PC-9 (cell line): Measurements from ENCODE around the gene CDC16. TPM values are rescaled to one million over a fixed set of nuclear protein-coding genes. Genes with fewer than 3 reads are reported as not detected.
"Not testable (repeated sequence)": the region's sequence is repeated elsewhere in the genome, so short reads cannot be mapped to it uniquely, and the experiment has no call there.

Source experiments
- BruUV-seq: library from RNA; stranded (reverse); fragments of 400-500 nt; replicated peaks from 2 replicates; lab custom pipeline; 2021; lab: Mats Ljungman, UMichigan
- CTCF ChIA-PET: fragments of 300-600 bp; sonication (Branson Sonifier 250); formaldehyde crosslinking; loops from one replicate; lab custom pipeline; 2022; ENCODE audit warnings: antibody characterized with exemption; lab: Charles Lee
- POLR2A ChIA-PET: fragments of 300-600 bp; sonication (Branson Sonifier 250); formaldehyde crosslinking; loops from one replicate; lab custom pipeline; 2022; ENCODE audit warnings: antibody characterized with exemption; ENCODE audit not compliant: unreplicated experiment; lab: Charles Lee
- DNase-seq, 2 experiments: peaks; one replicate each; pipeline versions ENCODE4 v3.0.0 to v3.0.0-alpha.2; 2015 to 2022; ENCODE audit warnings: mixed read lengths in 1 of 2
- H2AFZ ChIP-seq: fragments of 200-600 bp; sonication (generic); 2 replicates; pipeline ENCODE4 v1.8.1; 2017; ENCODE audit warnings: antibody characterized with exemption
- H3F3A ChIP-seq: fragments of 200-600 bp; sonication (generic); 2 replicates; pipeline ENCODE4 v1.8.1; 2017; ENCODE audit warnings: antibody characterized with exemption, mild to moderate bottlenecking, low read depth; ENCODE audit not compliant: insufficient read depth
- H3K27ac ChIP-seq: fragments of 200-600 bp; sonication (generic); 2 replicates; pipeline ENCODE4 v1.6.1; 2016; ENCODE audit warnings: mixed run types
- H3K27me3 ChIP-seq: fragments of 200-600 bp; sonication (generic); 2 replicates; pipeline ENCODE4 v1.6.1; 2016; ENCODE audit warnings: low read depth, mixed run types; ENCODE audit not compliant: insufficient read depth
- H3K36me3 ChIP-seq: fragments of 200-600 bp; sonication (generic); 2 replicates; pipeline ENCODE4 v1.6.1; 2016; ENCODE audit warnings: low read depth, mixed run types
- H3K4me1 ChIP-seq: fragments of 200-600 bp; sonication (generic); replicated peaks from 2 replicates; pipeline ENCODE4 v1.6.1; 2016; ENCODE audit warnings: mixed run types; ENCODE audit not compliant: insufficient read depth
- H3K4me2 ChIP-seq: fragments of 200-600 bp; sonication (generic); 2 replicates; pipeline ENCODE4 v1.6.1; 2017; ENCODE audit warnings: mixed run types
- H3K4me3 ChIP-seq: fragments of 200-600 bp; sonication (generic); 2 replicates; pipeline ENCODE4 v1.6.1; 2016; ENCODE audit warnings: mixed run types
- H3K79me2 ChIP-seq: fragments of 200-600 bp; sonication (generic); 2 replicates; pipeline ENCODE4 v1.6.1; 2017; ENCODE audit warnings: low read depth, mixed run types
- H3K9me2 ChIP-seq: fragments of 200-600 bp; sonication (generic); 2 replicates; pipeline ENCODE4 v1.8.1; 2017; ENCODE audit warnings: mild to moderate bottlenecking; ENCODE audit not compliant: insufficient read depth
- H3K9me3 ChIP-seq: fragments of 200-600 bp; sonication (generic); 2 replicates; pipeline ENCODE4 v1.8.1; 2016; ENCODE audit warnings: low read depth; ENCODE audit not compliant: insufficient read depth
- H4K20me1 ChIP-seq: fragments of 200-600 bp; sonication (generic); 2 replicates; pipeline ENCODE4 v1.8.1; 2017; ENCODE audit not compliant: insufficient read depth
- EZH2 ChIP-seq: fragments of 200-600 bp; sonication (generic); IDR thresholded peaks from 2 replicates; pipeline ENCODE4 v1.8.0; 2017; ENCODE audit warnings: antibody characterized with exemption, low read depth
- intact Hi-C: fragments of 100-400 bp; cut with micrococcal nuclease; formaldehyde crosslinking; loops from one replicate; pipeline ENCODE4 v1.10.0; 2022; ENCODE audit not compliant: unreplicated experiment
- total RNA-seq: library from RNA; stranded (reverse); gene quantifications from 2 replicates; pipeline ENCODE4 v1.2.3, GENCODE V29; 2021
- TF ChIP-seq, protein P1 (sequence below): fragments of 200-600 bp; sonication (generic); conservative IDR thresholded peaks from 2 replicates; pipeline ENCODE4 v1.6.1; 2017; ENCODE audit warnings: mixed run types, antibody characterized with exemption, mild to moderate bottlenecking, moderate library complexity

CDC16 gene
- total RNA-seq, 1 experiment from 2014 or later = 56.8 TPM

DNA sequence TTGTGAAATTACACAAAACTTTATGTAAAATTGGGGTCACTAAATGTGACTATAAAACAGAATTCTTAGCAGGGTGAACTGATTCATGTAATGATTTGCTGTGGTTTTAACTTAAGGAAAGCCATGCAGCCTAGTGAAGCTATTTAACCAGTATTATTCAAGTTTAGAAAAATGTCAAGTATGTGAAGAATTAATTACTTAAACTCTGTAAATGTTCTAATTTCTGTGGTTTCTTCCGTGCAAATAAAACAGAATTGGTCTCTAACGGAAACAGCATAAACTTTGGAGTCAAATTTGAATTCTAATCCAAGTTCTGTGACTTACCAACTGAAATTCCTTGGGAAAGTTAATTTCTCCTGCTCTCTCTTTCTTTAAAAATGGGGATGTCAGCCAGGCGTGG, 13.3 kb downstream of the CDC16 start:
- BruUV-seq = no TSS peak
- no peak overlapping the region for H3K27ac ChIP-seq
- H3K79me2 ChIP-seq = no peaks in the 10 kb centered on the region
- H3K9me3 ChIP-seq = no peaks in the 10 kb centered on the region
- CTCF ChIA-PET = no interaction called here
- H3K27me3 ChIP-seq = no peaks in the 10 kb centered on the region
- TF ChIP-seq, protein P1, sequence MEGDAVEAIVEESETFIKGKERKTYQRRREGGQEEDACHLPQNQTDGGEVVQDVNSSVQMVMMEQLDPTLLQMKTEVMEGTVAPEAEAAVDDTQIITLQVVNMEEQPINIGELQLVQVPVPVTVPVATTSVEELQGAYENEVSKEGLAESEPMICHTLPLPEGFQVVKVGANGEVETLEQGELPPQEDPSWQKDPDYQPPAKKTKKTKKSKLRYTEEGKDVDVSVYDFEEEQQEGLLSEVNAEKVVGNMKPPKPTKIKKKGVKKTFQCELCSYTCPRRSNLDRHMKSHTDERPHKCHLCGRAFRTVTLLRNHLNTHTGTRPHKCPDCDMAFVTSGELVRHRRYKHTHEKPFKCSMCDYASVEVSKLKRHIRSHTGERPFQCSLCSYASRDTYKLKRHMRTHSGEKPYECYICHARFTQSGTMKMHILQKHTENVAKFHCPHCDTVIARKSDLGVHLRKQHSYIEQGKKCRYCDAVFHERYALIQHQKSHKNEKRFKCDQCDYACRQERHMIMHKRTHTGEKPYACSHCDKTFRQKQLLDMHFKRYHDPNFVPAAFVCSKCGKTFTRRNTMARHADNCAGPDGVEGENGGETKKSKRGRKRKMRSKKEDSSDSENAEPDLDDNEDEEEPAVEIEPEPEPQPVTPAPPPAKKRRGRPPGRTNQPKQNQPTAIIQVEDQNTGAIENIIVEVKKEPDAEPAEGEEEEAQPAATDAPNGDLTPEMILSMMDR = no peak
- TF ChIP-seq EZH2 = no peak
- H2AFZ ChIP-seq = no peak overlapping the region
- POLR2A ChIA-PET = no interaction called here
- intact Hi-C loops = no loop called here
- H3K4me3 ChIP-seq = no peak overlapping the region
- H3F3A ChIP-seq = peaks cover 14% of the 10 kb centered on the region; the same call in 1 of the 2 replicates
- DNase-seq = no peak
- no peaks in the 10 kb centered on the region for H3K4me1 ChIP-seq
- H3K9me2 ChIP-seq = no peaks in the 10 kb centered on the region; the same call in 1 of the 2 replicates
- peaks cover 10% of the 10 kb centered on the region for H4K20me1 ChIP-seq
- no peak overlapping the region for H3K4me2 ChIP-seq
- peaks cover 65% of the 10 kb centered on the region for H3K36me3 ChIP-seq

DNA sequence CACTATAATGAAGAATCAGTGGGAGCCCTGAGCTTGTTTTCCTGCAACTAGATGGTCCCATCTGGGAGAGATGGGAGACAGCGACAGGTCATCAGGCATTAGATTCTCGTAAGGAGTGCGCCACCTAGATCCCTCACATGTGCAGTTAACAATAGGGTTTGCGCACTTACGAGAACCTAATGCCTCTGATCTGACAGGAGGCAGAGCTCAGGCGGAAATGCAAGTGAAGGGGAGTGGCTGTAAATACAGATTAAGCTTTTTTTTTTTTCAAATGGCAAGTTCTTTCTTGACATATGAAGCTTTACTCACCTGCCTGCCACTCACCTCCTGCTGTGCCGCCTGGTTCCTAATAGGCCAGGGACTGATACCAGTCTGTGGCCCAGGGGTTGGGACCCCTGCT, 14.4 kb downstream of the CDC16 start:
- Histone ChIP-seq H3F3A (0 out of 2 replicates have a peak, but pooled peaks cover 5% of the 10 kb centered on the region), H4K20me1 (peaks cover 7% of the 10 kb centered on the region), H3K36me3 (peaks cover 58% of the 10 kb centered on the region), H3K79me2 (no peaks in the 10 kb centered on the region), H2AFZ (no peak overlapping the region), H3K27ac (no peak overlapping the region), H3K4me2 (no peak overlapping the region), H3K4me1 (no peaks in the 10 kb centered on the region), H3K27me3 (no peaks in the 10 kb centered on the region), H3K9me2 (no peaks in the 10 kb centered on the region; the same call in 1 of the 2 replicates), H3K4me3 (no peak overlapping the region), H3K9me3 (no peaks in the 10 kb centered on the region)
- intact Hi-C loops = no loop called here
- no peak for DNase-seq
- POLR2A ChIA-PET = no interaction called here
- CTCF ChIA-PET = interaction anchor here (0.7 kb wide), 1 partner anchor 16 kb away, joined by 4 read pairs; no protein-coding TSS in a partner anchor
- no TSS peak for BruUV-seq
- TF ChIP-seq, protein P1 = no peak
- TF ChIP-seq EZH2 = no peak

DNA sequence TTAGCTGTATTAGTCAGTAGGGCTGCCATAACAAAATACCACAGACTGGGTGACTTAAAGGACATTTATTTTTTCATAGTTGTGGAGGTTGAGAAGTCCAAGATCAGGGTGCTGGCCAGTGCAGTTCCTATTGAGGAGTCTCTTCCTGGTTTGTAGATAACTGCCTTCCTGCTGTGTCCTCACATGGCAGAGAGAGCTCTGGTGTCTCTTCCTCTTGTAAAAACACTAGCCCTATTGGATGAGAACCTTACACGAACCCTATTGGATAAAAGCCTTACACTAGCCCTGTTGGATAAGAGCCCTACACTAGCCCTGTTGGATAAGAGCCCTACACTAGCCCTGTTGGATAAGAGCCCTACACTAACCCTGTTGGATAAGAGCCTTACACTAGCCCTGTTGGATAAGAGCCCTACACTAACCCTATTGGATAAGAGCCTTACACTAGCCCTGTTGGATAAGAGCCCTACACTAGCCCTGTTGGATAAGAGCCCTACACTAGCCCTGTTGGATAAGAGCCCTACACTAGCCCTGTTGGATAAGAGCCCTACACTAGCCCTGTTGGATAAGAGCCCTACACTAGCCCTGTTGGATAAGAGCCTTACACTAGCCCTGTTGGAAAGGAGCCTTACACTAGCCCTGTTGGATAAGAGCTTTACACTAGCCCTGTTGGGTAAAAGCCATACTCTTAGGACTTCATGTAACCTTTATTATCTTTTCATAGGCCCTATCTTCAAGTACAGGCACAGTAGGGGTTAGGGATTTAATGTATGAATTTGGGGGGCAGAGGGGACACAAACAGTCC, 17.1 kb downstream of the CDC16 start:
- H4K20me1 ChIP-seq, H3K4me3 ChIP-seq, BruUV-seq, H3K4me2 ChIP-seq, H3K9me2 ChIP-seq, H3K79me2 ChIP-seq, H3F3A ChIP-seq, H3K27ac ChIP-seq, DNase-seq, H3K27me3 ChIP-seq, intact Hi-C loops, H3K4me1 ChIP-seq, H3K9me3 ChIP-seq, POLR2A ChIA-PET, H2AFZ ChIP-seq, CTCF ChIA-PET: not testable (repeated sequence)
- peaks cover 57% of the 10 kb centered on the region for H3K36me3 ChIP-seq
